ENCODE data around the gene R3HCC1L. TPM values are rescaled to one million over a fixed set of nuclear protein-coding genes. Genes with fewer than 3 reads are reported as not detected.

R3HCC1L gene
- total RNA-seq, 4 donors from 2014 or later = 15.9 to 20.3 (median 18.6) TPM

DNA sequence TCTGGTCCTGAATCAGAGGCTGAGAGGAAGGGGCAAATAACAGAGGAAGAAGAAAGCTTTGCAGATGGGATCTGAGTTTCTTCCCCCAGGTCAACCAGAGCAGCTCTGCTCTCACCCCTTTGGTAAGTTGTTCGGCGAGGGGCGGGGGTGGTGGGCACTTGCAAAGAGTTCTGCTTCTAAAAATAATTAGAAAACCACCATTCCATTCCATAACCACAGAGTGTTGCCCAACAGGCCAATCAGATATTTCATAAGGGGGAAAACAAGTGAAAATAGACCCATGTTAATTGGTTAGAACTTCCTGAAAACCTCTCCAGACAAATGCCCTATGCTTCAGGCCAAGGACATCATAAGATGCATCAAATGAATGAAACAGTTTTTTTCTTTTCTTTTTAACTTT, 43.6 kb upstream of the R3HCC1L start:
- DNase-seq = no peak
- TF ChIP-seq, protein P1, sequence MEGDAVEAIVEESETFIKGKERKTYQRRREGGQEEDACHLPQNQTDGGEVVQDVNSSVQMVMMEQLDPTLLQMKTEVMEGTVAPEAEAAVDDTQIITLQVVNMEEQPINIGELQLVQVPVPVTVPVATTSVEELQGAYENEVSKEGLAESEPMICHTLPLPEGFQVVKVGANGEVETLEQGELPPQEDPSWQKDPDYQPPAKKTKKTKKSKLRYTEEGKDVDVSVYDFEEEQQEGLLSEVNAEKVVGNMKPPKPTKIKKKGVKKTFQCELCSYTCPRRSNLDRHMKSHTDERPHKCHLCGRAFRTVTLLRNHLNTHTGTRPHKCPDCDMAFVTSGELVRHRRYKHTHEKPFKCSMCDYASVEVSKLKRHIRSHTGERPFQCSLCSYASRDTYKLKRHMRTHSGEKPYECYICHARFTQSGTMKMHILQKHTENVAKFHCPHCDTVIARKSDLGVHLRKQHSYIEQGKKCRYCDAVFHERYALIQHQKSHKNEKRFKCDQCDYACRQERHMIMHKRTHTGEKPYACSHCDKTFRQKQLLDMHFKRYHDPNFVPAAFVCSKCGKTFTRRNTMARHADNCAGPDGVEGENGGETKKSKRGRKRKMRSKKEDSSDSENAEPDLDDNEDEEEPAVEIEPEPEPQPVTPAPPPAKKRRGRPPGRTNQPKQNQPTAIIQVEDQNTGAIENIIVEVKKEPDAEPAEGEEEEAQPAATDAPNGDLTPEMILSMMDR (IDR thresholded peaks at IDR 0.05) = no peak
- no peak for TF ChIP-seq POLR2A (IDR thresholded peaks at IDR 0.05)
- intact Hi-C loops (cut with DNase I) = no loop called here
- Histone ChIP-seq H3K4me3 (replicated peaks in 1 of 3) (no peak overlapping the region), H3K27ac (no peak overlapping the region), H3K27me3 (no peaks in the 10 kb centered on the region), H3K36me3 (no peaks in the 10 kb centered on the region), H3K9me3 (no peaks in the 10 kb centered on the region), H3K4me1 (no peaks in the 10 kb centered on the region)
- WGBS, 2 donors = 84 to 89% methylated on average over 3 of the region's 3 CpGs

DNA sequence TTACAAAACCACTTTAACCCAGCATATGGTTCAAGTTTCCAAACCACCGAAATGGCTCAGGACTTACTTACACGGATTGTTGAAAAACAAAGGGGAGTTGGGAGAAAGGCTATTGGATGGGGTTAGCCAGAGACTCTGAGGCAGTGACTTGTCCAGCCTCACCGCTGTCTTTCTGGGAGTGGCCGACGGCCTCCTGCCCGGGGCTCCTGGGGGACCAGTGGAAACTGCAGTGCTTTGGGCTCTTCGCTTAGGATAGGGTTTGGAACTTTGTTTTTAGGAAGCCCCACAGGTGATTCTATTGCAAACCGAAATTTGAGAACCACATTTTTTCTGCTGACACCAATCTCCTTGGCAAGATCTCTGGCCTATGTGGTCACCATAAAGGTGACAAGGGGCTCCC, 38.1 kb upstream of the R3HCC1L start:
- Histone ChIP-seq H3K9me3 (no peaks in the 10 kb centered on the region), H3K27me3 (no peaks in the 10 kb centered on the region), H3K27ac (no peak overlapping the region), H3K4me3 (replicated peaks in 1 of 3) (no peak overlapping the region), H3K4me1 (no peaks in the 10 kb centered on the region), H3K36me3 (no peaks in the 10 kb centered on the region)
- no peak for DNase-seq
- WGBS, 2 donors = 59 to 70% methylated on average over 5 to 8 of the region's 8 CpGs
- TF ChIP-seq POLR2A (IDR thresholded peaks at IDR 0.05) = no peak
- TF ChIP-seq, protein P1 (IDR thresholded peaks at IDR 0.05) = no peak
- intact Hi-C loops (cut with DNase I) = no loop called here

DNA sequence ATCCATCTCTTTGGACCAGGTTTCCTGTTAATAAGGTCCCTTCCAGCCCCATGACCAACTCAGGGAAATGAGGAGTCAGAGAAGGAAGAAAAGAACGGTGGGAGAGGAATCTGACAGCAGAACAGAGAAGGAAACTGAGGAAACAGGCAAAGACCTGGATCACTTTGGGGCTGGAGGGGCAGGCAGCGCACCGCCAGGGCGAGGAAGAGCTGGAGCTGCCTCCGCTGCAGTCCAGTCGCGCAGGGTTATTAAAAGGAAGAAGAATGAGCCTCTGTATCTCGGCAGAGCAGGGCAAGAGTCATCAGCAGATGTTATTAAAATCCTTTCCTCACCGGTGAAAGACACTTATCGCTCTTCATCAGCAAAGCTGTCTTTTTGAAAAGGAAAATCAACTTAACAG, 37.7 kb upstream of the R3HCC1L start:
- no peak overlapping the region for H3K4me3 ChIP-seq (replicated peaks in 1 of 3)
- H3K36me3 ChIP-seq = no peaks in the 10 kb centered on the region
- no peak overlapping the region for H3K27ac ChIP-seq
- intact Hi-C loops (cut with DNase I) = no loop called here
- no peaks in the 10 kb centered on the region for H3K27me3 ChIP-seq
- no peak for DNase-seq
- no peaks in the 10 kb centered on the region for H3K4me1 ChIP-seq
- no peaks in the 10 kb centered on the region for H3K9me3 ChIP-seq
- TF ChIP-seq, protein P1 (IDR thresholded peaks at IDR 0.05) = no peak
- no peak for TF ChIP-seq POLR2A (IDR thresholded peaks at IDR 0.05)
- WGBS, 2 donors = 74 to 78% methylated on average over 10 of the region's 10 CpGs

DNA sequence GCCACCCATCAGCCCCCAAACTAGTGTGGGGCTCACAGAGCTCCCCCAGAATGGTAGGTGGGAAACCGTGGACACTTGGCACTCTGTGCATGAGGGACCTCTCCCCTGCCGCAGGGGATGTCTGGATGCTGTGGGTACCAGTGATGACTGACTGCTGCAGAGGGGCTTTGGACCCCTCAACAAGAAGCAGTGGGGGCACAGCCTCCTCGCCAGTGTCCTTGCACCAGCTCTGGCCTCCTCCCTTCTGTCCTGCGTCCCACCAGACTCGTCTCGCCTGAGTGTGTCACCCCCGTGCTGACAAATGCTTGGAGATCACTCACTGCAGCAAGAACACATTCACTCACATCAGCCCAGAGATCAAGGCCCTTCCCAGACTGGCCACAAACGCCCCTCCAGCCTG, 37.3 kb upstream of the R3HCC1L start:
- H3K9me3 ChIP-seq = no peaks in the 10 kb centered on the region
- no peak overlapping the region for H3K27ac ChIP-seq
- no peaks in the 10 kb centered on the region for H3K36me3 ChIP-seq
- no peak for DNase-seq
- TF ChIP-seq, protein P1 (IDR thresholded peaks at IDR 0.05) = no peak
- TF ChIP-seq POLR2A (IDR thresholded peaks at IDR 0.05) = no peak
- H3K27me3 ChIP-seq = no peaks in the 10 kb centered on the region
- 63 to 65% methylated on average over 5 to 8 of the region's 8 CpGs for WGBS, 2 donors
- H3K4me3 ChIP-seq (replicated peaks in 1 of 3) = no peak overlapping the region
- intact Hi-C loops (cut with DNase I) = no loop called here
- no peaks in the 10 kb centered on the region for H3K4me1 ChIP-seq

DNA sequence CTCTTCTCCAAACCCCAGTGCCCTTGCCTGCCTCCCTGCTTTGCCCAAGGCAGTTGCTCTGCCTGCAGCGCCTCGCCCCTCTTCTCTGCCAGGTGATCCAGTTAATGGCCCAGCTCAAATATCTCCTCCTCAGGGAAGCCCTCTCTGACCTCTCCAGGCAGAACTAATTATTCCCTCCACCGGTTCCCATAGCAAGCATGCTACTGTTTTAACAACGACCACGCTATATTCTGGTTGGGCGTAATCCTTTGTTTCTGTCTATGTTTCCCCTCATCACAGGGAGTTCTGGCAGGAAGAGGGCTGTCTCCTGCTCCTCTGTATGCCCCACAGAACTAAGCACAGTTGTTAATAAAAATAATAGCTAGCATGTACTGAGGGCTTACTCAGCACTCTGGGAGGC, 36.8 kb upstream of the R3HCC1L start:
- TF ChIP-seq, protein P1 (IDR thresholded peaks at IDR 0.05) = no peak
- no peak for TF ChIP-seq POLR2A (IDR thresholded peaks at IDR 0.05)
- no peak overlapping the region for H3K4me3 ChIP-seq (replicated peaks in 1 of 3)
- no peaks in the 10 kb centered on the region for H3K9me3 ChIP-seq
- no peak overlapping the region for H3K27ac ChIP-seq
- H3K36me3 ChIP-seq = no peaks in the 10 kb centered on the region
- intact Hi-C loops (cut with DNase I) = no loop called here
- no peak for DNase-seq
- WGBS, 2 donors = 14 to 15% methylated on average over 4 to 6 of the region's 6 CpGs
- no peaks in the 10 kb centered on the region for H3K27me3 ChIP-seq
- no peaks in the 10 kb centered on the region for H3K4me1 ChIP-seq

All from thyroid gland (tissue), 4 donors.